K562 treated with DMSO at 1 percent for 24 hours (cell line): ENCODE data around the gene ALAS2. TPM values are rescaled to one million over a fixed set of nuclear protein-coding genes. Genes with fewer than 3 reads are reported as not detected.

Experiments
- total RNA-seq: library from RNA; unstranded; fragments of 300-600 nt; gene quantifications from 2 replicates; pipeline ENCODE4 v1.2.3, GENCODE V29; 2022; ENCODE audit warnings: low read depth; ENCODE audit not compliant: insufficient read depth

Gene ALAS2, protein sequence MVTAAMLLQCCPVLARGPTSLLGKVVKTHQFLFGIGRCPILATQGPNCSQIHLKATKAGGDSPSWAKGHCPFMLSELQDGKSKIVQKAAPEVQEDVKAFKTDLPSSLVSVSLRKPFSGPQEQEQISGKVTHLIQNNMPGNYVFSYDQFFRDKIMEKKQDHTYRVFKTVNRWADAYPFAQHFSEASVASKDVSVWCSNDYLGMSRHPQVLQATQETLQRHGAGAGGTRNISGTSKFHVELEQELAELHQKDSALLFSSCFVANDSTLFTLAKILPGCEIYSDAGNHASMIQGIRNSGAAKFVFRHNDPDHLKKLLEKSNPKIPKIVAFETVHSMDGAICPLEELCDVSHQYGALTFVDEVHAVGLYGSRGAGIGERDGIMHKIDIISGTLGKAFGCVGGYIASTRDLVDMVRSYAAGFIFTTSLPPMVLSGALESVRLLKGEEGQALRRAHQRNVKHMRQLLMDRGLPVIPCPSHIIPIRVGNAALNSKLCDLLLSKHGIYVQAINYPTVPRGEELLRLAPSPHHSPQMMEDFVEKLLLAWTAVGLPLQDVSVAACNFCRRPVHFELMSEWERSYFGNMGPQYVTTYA
- total RNA-seq: 47.6 and 50.9 TPM in 2 replicates

DNA sequence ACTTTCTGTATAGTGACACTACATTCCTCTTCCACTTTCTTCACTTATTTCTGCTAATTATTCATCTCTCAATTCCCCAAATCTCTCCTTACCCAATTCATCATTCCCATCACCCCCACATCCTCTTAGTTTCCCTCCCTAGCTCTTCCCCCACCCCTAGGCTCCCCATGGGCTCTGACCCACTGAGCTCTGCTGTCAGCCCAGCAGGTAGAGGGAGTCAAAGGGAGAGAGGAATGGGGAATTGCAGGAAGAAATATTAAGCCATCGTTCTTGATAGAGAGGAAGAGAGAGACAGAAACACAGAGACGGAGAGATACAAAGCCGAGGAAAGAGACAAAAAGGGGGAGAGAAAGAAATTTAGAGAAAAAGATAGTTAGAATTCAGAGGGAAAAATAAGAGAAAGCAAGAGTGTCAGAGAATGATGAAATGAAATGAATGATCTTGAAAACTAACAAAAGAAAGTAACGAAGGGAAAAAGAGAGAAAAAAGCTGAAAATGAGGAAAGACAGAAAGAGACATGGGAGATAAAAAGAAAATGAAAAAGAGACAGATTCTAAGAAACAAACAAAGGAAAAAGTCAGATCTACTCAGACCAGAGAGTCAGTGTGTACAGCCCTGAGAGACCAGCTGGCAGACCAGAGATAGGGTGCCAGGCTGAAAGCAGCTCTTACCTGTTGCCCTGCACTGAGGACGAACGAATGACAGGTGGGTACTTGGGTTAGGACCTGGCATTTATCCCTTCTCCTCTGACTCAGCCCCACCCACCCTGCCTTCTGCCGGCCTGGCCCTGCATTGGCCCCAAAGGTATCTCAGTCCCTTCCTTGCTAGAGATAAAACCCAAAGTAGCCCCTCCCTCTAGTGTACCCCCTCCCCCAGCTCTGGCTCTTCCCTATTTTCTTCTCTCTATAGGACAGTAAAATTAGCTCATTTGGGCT lies at the start of gene ALAS2:
Gene ALAS2, minus strand, starts transcription at position 707 of the 935 bp plus-strand sequence. CDS start 4,977 bp downstream, outside the sequence.

DNA sequence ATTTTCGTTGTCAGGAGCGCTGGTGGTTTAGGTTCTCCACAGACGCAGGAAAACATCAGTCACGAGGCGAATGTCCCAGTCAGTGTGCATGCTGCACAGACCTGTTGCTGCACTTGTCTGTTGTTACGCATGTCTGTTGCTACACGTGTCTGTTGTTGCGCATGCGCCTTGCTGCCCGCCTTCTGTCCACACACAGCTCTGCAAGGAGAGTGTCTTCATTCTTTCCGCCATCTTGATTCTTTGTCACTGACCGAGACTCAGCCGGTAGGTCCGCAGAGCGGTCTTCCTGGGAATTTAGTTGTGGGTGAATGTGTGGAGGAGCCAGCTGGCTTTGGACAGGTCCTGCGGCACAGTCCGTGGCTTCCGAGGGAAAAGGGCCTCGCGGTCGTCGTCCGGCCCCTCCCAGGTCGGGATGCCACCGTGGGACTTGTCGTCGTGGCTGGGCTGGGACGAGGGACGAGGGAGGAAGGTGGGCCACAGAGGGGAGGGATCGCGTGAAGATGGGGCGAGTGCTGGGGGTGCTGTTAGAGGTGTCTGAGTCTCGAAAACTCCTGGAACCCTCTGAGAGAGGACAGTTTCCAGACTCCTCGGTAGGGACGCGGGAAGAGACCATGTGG lies 44.2 kb upstream of the ALAS2 start, which contains the start of gene PAGE2B:
Gene PAGE2B, plus strand, starts transcription at position 180 of the 617 bp plus-strand sequence. CDS start 1,012 bp downstream, outside the sequence.

DNA sequence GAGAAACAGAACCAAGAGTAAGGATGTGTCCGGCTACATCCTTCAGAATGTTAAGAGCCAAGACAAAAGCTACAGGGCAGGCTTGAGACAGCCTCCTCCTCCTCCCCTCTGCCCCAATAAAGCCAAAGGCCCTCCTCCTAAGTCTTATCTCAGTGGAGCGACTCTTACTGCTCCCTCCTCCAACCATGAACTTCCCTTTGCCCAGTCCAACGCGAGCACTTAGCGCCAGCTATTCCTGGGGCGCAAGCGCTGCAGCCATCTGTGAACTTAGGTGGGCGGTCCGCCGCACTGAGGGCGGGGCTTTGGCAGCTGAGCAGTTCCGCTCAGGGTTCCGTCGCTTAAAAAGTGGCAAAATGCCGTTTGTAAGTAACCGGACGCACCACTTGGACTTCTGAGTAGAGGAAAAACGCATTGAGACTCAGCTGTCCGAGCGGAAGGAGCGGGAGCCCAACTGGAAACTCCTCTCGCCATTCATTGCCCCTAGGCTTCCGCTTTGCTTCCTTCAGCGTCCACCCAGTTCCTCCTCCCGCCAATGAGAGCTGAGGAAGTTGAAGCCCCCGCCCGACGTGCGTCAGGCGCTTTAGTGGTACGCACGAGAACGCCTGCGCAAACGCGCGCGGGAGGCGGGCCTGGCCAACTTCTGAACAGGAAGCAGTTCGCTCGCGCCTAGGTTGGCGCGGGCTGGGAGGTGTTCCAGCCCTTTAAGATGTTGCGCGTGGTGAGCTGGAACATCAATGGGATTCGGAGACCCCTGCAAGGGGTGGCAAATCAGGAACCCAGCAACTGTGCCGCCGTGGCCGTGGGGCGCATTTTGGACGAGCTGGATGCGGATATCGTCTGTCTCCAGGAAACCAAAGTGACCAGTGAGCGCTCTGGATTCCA lies 30.8 kb downstream of the ALAS2 start, which contains the start of gene APEX2:
Gene APEX2, plus strand, starts transcription at position 647 of the 882 bp plus-strand sequence. Its CDS starts 60 bp downstream, at position 707.

DNA sequence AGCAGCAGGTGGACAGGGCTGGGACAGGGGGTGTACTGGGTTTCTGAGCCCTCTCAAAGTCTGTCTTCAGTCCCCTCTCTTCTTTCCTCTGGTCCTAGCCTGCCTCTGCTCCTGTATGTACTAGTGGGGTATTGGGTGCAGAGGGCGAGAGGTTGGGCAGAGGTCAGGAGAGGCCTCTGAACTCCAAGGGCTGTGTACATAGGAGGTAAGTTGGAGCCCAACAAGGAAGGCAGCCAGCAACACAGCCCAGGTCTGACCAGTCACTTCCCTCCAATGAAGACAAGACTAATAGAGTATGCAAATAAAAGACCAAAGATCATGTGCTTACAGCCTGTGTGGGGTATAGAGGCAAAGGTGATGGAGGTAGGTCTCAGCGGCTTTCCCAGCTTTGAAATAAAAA lies 36.7 kb downstream of the ALAS2 start, which contains the start of gene PFKFB1:
Gene PFKFB1, minus strand, starts transcription at position 90 of the 400 bp plus-strand sequence. CDS start 181 bp downstream, outside the sequence.

Other genes with a start within 250 kb of the ALAS2 start
- gene ITIH6, start 232.7 kb downstream of the ALAS2 start, total RNA-seq: not detected in 2 replicates
- gene MAGED2, start 223.2 kb downstream of the ALAS2 start, total RNA-seq: 53.9 and 54.3 TPM in 2 replicates
- gene TRO, start 110.2 kb downstream of the ALAS2 start, total RNA-seq: 1.0 and 1.1 TPM in 2 replicates
- 0.23 TPM in 1 of 2 replicates, not detected in the other for gene PFKFB1, start 36.8 kb downstream of the ALAS2 start, total RNA-seq
- 27.4 and 30.9 TPM in 2 replicates for gene APEX2, start 30.6 kb downstream of the ALAS2 start, total RNA-seq
- 13.5 and 21.9 TPM in 2 replicates for gene PAGE2B, start 44.1 kb upstream of the ALAS2 start, total RNA-seq
- 2.3 and 3.8 TPM in 2 replicates for gene PAGE2, start 58.0 kb upstream of the ALAS2 start, total RNA-seq
- 236 and 259 TPM in 2 replicates for gene PAGE5, start 189.4 kb upstream of the ALAS2 start, total RNA-seq
- not detected in 2 replicates for gene PAGE3, start 233.9 kb upstream of the ALAS2 start, total RNA-seq